Kidney capillary endothelial cell (primary cell): ENCODE measurements around the gene SPNS1.
"Not testable (repeated sequence)": the region's sequence is repeated elsewhere in the genome, so short reads cannot be mapped to it uniquely, and the experiment has no call there.

Experiments
- DNase-seq: peaks from one replicate; pipeline ENCODE4 v3.0.0-alpha.2; 2018; ENCODE audit warnings: low spot score

Gene SPNS1

GRCh38 chr16:28958836-28959235 is 15.7 kb upstream of the SPNS1 start:
- DNase-seq, result no peak

GRCh38 chr16:28964072-28964471 is 10.5 kb upstream of the SPNS1 start:
- DNase-seq, result no peak

- no peak for DNase-seq
Measured at GRCh38 chr16:28964496-28964895, 10.1 kb upstream of the SPNS1 start.

GRCh38 chr16:28967156-28967555 is 7.4 kb upstream of the SPNS1 start:
- DNase-seq, result no peak

- DNase-seq, result not testable (repeated sequence)
Measured at GRCh38 chr16:28969696-28970095, 4.9 kb upstream of the SPNS1 start.

GRCh38 chr16:28974007-28974436 is 556 bp upstream of the SPNS1 start:
- DNase-seq, result peak; percentile 63

- DNase-seq, result no peak
Measured at GRCh38 chr16:28975158-28975599, 601 bp downstream of the SPNS1 start.

GRCh38 chr16:28977703-28978662 is 3.4 kb downstream of the SPNS1 start:
- DNase-seq, result no peak

GRCh38 chr16:28980330-28980729 is 5.8 kb downstream of the SPNS1 start:
- DNase-seq, result not testable (repeated sequence)

GRCh38 chr16:28980929-28981328 is 6.4 kb downstream of the SPNS1 start:
- no peak for DNase-seq

- no peak for DNase-seq
Measured at GRCh38 chr16:28981517-28981916, 6.9 kb downstream of the SPNS1 start.

- DNase-seq, result no peak
Measured at GRCh38 chr16:28982418-28982817, 7.8 kb downstream of the SPNS1 start.

- DNase-seq, result no peak
Measured at GRCh38 chr16:28982949-28983348, 8.4 kb downstream of the SPNS1 start.

- no peak for DNase-seq
Measured at GRCh38 chr16:28983644-28984043, 9.1 kb downstream of the SPNS1 start.

GRCh38 chr16:28984091-28984490 is 9.5 kb downstream of the SPNS1 start:
- DNase-seq, result no peak

GRCh38 chr16:28984619-28985135 is 10.1 kb downstream of the SPNS1 start, which contains the start of gene LAT:
Gene LAT, plus strand, starts transcription at chr16:28985052. Its CDS starts 366 bp downstream, at chr16:28985418.
- peak; percentile 36 for DNase-seq

- no peak for DNase-seq
Measured at GRCh38 chr16:28985211-28986041, 10.8 kb downstream of the SPNS1 start.

GRCh38 chr16:28986046-28986445 is 11.5 kb downstream of the SPNS1 start:
- DNase-seq, result no peak

- DNase-seq, result no peak
Measured at GRCh38 chr16:28986492-28986891, 11.9 kb downstream of the SPNS1 start.

- DNase-seq, result no peak
Measured at GRCh38 chr16:28987170-28987853, 12.7 kb downstream of the SPNS1 start.

GRCh38 chr16:28989363-28989762 is 14.8 kb downstream of the SPNS1 start:
- no peak for DNase-seq
